A549 (cell line): ENCODE results near the gene HES4. TPM values are rescaled to one million over a fixed set of nuclear protein-coding genes. Genes with fewer than 3 reads are reported as not detected.
"Not testable (repeated sequence)": the region's sequence is repeated elsewhere in the genome, so short reads cannot be mapped to it uniquely, and the experiment has no call there.

Source experiments
- ATAC-seq, 2 experiments: fragments of 200-7000 bp in 1 of 2; fragments of >200 bp in 1 of 2; cut with Nextera tagmentation in 1 of 2; cut with Tn5 transposase in 1 of 2; 3 replicates each; pipeline versions ENCODE4 v1.8.0 to v1.9.1; 2018 to 2020; ENCODE audit warnings: mild to moderate bottlenecking in 1 of 2, moderate library complexity in 1 of 2
- CTCF ChIA-PET: fragments of 300-600 bp; sonication (Branson Sonifier 250); formaldehyde crosslinking; extraction: SDS; loops from one replicate; lab custom pipeline; 2021; ENCODE audit warnings: antibody characterized with exemption, inconsistent platforms; lab: Yijun Ruan, JAX
- POLR2A ChIA-PET: fragments of 350-600 bp; formaldehyde crosslinking; extraction: SDS; loops from one replicate; lab custom pipeline; 2021; ENCODE audit warnings: antibody characterized with exemption, inconsistent platforms; lab: Yijun Ruan, JAX
- DNase-seq, 2 experiments: peaks; one replicate each; pipeline versions ENCODE4 v3.0.0 to v3.0.0-alpha.2; 2011 to 2016; ENCODE audit warnings: low read depth in 1 of 2, low spot score in 1 of 2
- FAIRE-seq: peaks from 2 replicates; lab custom pipeline; 2011; peaks lifted over from hg19 to GRCh38; lab: Jason Lieb, UNC
- H3K27ac ChIP-seq, 2 experiments: fragments of >200 bp; sonication (Bioruptor Twin); formaldehyde crosslinking; 3 replicates each; pipeline ENCODE4 v1.5.1; 2016 to 2017
- H3K4me1 ChIP-seq: fragments of >200 bp; sonication (Bioruptor Twin); formaldehyde crosslinking; 3 replicates; pipeline ENCODE4 v1.6.1; 2016
- H3K4me2 ChIP-seq: fragments of >200 bp; sonication (Bioruptor Twin); formaldehyde crosslinking; 3 replicates; pipeline ENCODE4 v1.6.1; 2016
- H3K4me3 ChIP-seq: fragments of >200 bp; sonication (Bioruptor Twin); formaldehyde crosslinking; 3 replicates; pipeline ENCODE4 v1.5.1; 2016
- H3K9me3 ChIP-seq: fragments of >200 bp; sonication (Bioruptor Twin); formaldehyde crosslinking; 3 replicates; pipeline ENCODE4 v1.6.1; 2016
- BCL3 ChIP-seq: fragments of >200 bp; sonication (Bioruptor Twin); formaldehyde crosslinking; IDR thresholded peaks from 3 replicates; pipeline ENCODE4 v1.6.1; 2016
- CHD2 ChIP-seq: fragments of 150-350 bp; IDR thresholded peaks from 2 replicates; pipeline ENCODE4 v1.6.1; 2014; ENCODE audit warnings: low read length; ENCODE audit not compliant: partially characterized antibody
- CHD4 ChIP-seq: fragments of 200-600 bp; sonication (generic); IDR thresholded peaks from 2 replicates; pipeline ENCODE4 v1.6.1; 2016; ENCODE audit warnings: antibody characterized with exemption, mild to moderate bottlenecking, borderline replicate concordance
- CTCF ChIP-seq: fragments of >200 bp; sonication (Bioruptor Twin); formaldehyde crosslinking; IDR thresholded peaks from 3 replicates; pipeline ENCODE4 v1.5.1; 2016
- EHMT2 ChIP-seq: fragments of 200-600 bp; sonication (generic); IDR thresholded peaks from 2 replicates; pipeline ENCODE4 v1.6.1; 2016; ENCODE audit warnings: antibody characterized with exemption, low read depth, mild to moderate bottlenecking, moderate library complexity
- ESRRA ChIP-seq: fragments of 150-350 bp; IDR thresholded peaks from 2 replicates; pipeline ENCODE4 v1.6.1; 2014; ENCODE audit warnings: mild to moderate bottlenecking, low read length, borderline replicate concordance
- HDAC2 ChIP-seq: fragments of 200-600 bp; sonication (generic); IDR thresholded peaks from 2 replicates; pipeline ENCODE4 v1.6.1; 2016
- HES2 ChIP-seq: fragments of >200 bp; sonication (Bioruptor Twin); formaldehyde crosslinking; IDR thresholded peaks from 2 replicates; pipeline ENCODE4 v1.6.1; 2016
- HOXB5 ChIP-seq: fragments of 250-450 bp; sonication (Bioruptor Pico); IDR thresholded peaks from 2 replicates; pipeline ENCODE4 v1.5.0; 2020; ENCODE audit warnings: mild to moderate bottlenecking, moderate library complexity
- KDM1A ChIP-seq: fragments of 200-600 bp; sonication (generic); IDR thresholded peaks from 2 replicates; pipeline ENCODE4 v1.6.1; 2016; ENCODE audit warnings: low read depth, mild to moderate bottlenecking
- NPAS2 ChIP-seq: fragments of 250-450 bp; sonication (Bioruptor Pico); IDR thresholded peaks from 2 replicates; pipeline ENCODE4 v1.8.0; 2022; ENCODE audit warnings: mild to moderate bottlenecking, moderate library complexity, borderline replicate concordance
- PBX3 ChIP-seq: IDR thresholded peaks from 2 replicates; pipeline ENCODE4 v1.6.1; 2012
- PHF8 ChIP-seq: fragments of 200-600 bp; sonication (generic); IDR thresholded peaks from 2 replicates; pipeline ENCODE4 v1.6.1; 2016; ENCODE audit warnings: low read depth, mild to moderate bottlenecking, antibody characterized with exemption, moderate library complexity, borderline replicate concordance
- POLR2AphosphoS2 ChIP-seq: conservative IDR thresholded peaks from 2 replicates; pipeline ENCODE4 v1.6.1; 2012; ENCODE audit warnings: low read length, improper control_type of control experiment, inconsistent platforms
- RAD21 ChIP-seq, 2 experiments: fragments of >200 bp in 1 of 2; sonication (Bioruptor Twin) in 1 of 2; formaldehyde crosslinking in 1 of 2; IDR thresholded peaks in 1 of 2; conservative IDR thresholded peaks in 1 of 2; 2 replicates in 1 of 2; 3 replicates in 1 of 2; pipeline ENCODE4 v1.6.1; 2012 to 2018; ENCODE audit warnings: inconsistent platforms in 1 of 2
- RCOR1 ChIP-seq: fragments of 150-350 bp; IDR thresholded peaks from 2 replicates; pipeline ENCODE4 v1.6.1; 2014; ENCODE audit warnings: antibody characterized with exemption, low read length, low read depth
- SMC3 ChIP-seq: fragments of >200 bp; sonication (Bioruptor Twin); formaldehyde crosslinking; IDR thresholded peaks from 3 replicates; pipeline ENCODE4 v1.6.1; 2018; ENCODE audit warnings: inconsistent platforms
- ZC3H11A ChIP-seq: fragments of 450-650 bp; IDR thresholded peaks from 2 replicates; pipeline ENCODE4 v1.6.1; 2014; ENCODE audit warnings: antibody characterized with exemption, mild to moderate bottlenecking
- ZFP36 ChIP-seq: fragments of 450-650 bp; IDR thresholded peaks from 2 replicates; pipeline ENCODE4 v1.6.1; 2014; ENCODE audit warnings: borderline replicate concordance; ENCODE audit not compliant: partially characterized antibody
- ZNF302 ChIP-seq: fragments of 250-450 bp; sonication (Bioruptor Pico); IDR thresholded peaks from 2 replicates; pipeline ENCODE4 v1.9.0; 2021; ENCODE audit warnings: inconsistent platforms, mild to moderate bottlenecking, moderate library complexity
- ZSCAN20 ChIP-seq: fragments of 250-450 bp; sonication (Bioruptor Pico); IDR thresholded peaks from 2 replicates; pipeline ENCODE4 v1.8.0; 2022; ENCODE audit warnings: mild to moderate bottlenecking, moderate library complexity
- WGBS: methylation state at CpG from one replicate; pipeline ENCODE4 v1.1.6; 2017; ENCODE audit errors: missing lambda C conversion rate; 5-methylcytosine and 5-hydroxymethylcytosine counted together
- polyA plus RNA-seq, 4 experiments: library from polyadenylated mRNA; depleted of rRNA in 3 of 4; stranded (reverse); fragments of >200 nt; fragmentation: RNase III in 1 of 4; extraction: RNeasy Plus Mini Kit Qiagen cat#74134 plus additional on column Dnase treatment in 1 of 4; gene quantifications; 2 replicates in 3 of 4; 3 replicates in 1 of 4; pipeline ENCODE4 v1.2.3, GENCODE V29; 2011 to 2017

The HES4 gene
- polyA plus RNA-seq, 2 of the 4 experiments (the other 2 are of a cell fraction): 5.9 to 8.4 TPM

- TF ChIP-seq RCOR1 (no peak), CHD2 (no peak), PBX3 (no peak)
These were observed 19.5 kb upstream of the HES4 start (continued) for GRCh38 chr1:1019122-1019999.

GRCh38 chr1:1018321-1018685 lies 18.4 kb upstream of the HES4 start:
- no CpG with 5 or more reads among the region's 26 CpGs for WGBS
- H3K4me2 ChIP-seq, DNase-seq, H3K27ac ChIP-seq, H3K9me3 ChIP-seq, H3K4me3 ChIP-seq, POLR2A ChIA-PET, ATAC-seq, FAIRE-seq: not testable (repeated sequence)
- H3K4me1 ChIP-seq: peaks cover 28% of the 10 kb centered on the region
- CTCF ChIA-PET: interaction anchor here (1.0 to 10.5 kb wide), 10 partner anchors 8 to 53 kb away, joined by 3 to 92 read pairs (median 4); no protein-coding TSS in a partner anchor

- WGBS: 87% methylated on average over 12 of the region's 17 CpGs
- CTCF ChIA-PET: interaction anchor here (1.1 to 10.5 kb wide), 8 partner anchors 8 to 46 kb away, joined by 3 to 92 read pairs (median 24); no protein-coding TSS in a partner anchor
- not testable (repeated sequence) for FAIRE-seq, H3K27ac ChIP-seq, DNase-seq, H3K9me3 ChIP-seq, ATAC-seq, H3K4me3 ChIP-seq, H3K4me2 ChIP-seq
- POLR2A ChIA-PET: interaction anchor here (0.7 kb wide), 1 partner anchor 105 kb away, joined by 3 read pairs; no protein-coding TSS in a partner anchor
- H3K4me1 ChIP-seq: peaks cover 21% of the 10 kb centered on the region
These were observed 17.8 kb upstream of the HES4 start for GRCh38 chr1:1017397-1018320.

GRCh38 chr1:1014799-1015681 lies 15.1 kb upstream of the HES4 start:
- WGBS: 83% methylated on average over 14 of the region's 20 CpGs
- H3K27ac ChIP-seq: no peak overlapping the region
- DNase-seq (no peak), ATAC-seq (peak in 1 of 2 experiments; percentile 43; a peak in 3 of 6 replicates), FAIRE-seq (no peak)
- H3K9me3 ChIP-seq: no peaks in the 10 kb centered on the region
- H3K4me3 ChIP-seq: no peak overlapping the region
- no peak overlapping the region for H3K4me2 ChIP-seq
- ChIA-PET POLR2A (no interaction called here), CTCF (interaction anchor here (0.7 to 10.5 kb wide), 12 partner anchors 8 to 58 kb away, joined by 3 to 92 read pairs (median 9); no protein-coding TSS in a partner anchor)
- H3K4me1 ChIP-seq: peaks cover 9% of the 10 kb centered on the region; the same call in 1 of the 3 replicates
- TF ChIP-seq ZC3H11A (no peak), ESRRA (no peak), HES2 (no peak), CHD4 (no peak), HDAC2 (no peak), HOXB5 (no peak), NPAS2 (CRISPR knock-in tag) (no peak), ZSCAN20 (no peak), BCL3 (no peak), ZFP36 (no peak), PHF8 (no peak), ZNF302 (CRISPR knock-in tag) (no peak), CTCF (peak; percentile 39; the same call in 2 of the 3 replicates), EHMT2 (no peak), KDM1A (no peak), POLR2AphosphoS2 (no peak), RAD21 (conservative IDR thresholded peaks at IDR 0.05 in 1 of 2, IDR thresholded peaks at IDR 0.05 in 1 of 2) (peak; percentile 62 to 67), RCOR1 (no peak), SMC3 (peak; percentile 46; the same call in 2 of the 3 replicates)
